Central memory CD8-positive, alpha-beta T cell (primary cell): ENCODE results near the gene SDK2.

Experiments used
- ATAC-seq: fragments of 150-1000 bp; cut with Tn5 transposase; replicated peaks from 2 replicates; pipeline ENCODE4 v1.10.0; 2022; ENCODE audit warnings: mild to moderate bottlenecking, moderate FRiP score, moderate number of reproducible peaks; ENCODE audit not compliant: poor library complexity, severe bottlenecking; ENCODE audit errors: extremely low read depth
- DNase-seq, 2 donors: peaks; one replicate each; pipeline ENCODE4 v3.0.0; 2021; ENCODE audit warnings: low spot score in 2 of 2
- H3K27ac Mint-ChIP-seq: one replicate; pipeline ENCODE4 v1.8.0; 2022; ENCODE audit warnings: low read depth, mild to moderate bottlenecking, moderate library complexity, mixed read lengths
- H3K27me3 Mint-ChIP-seq: one replicate; pipeline ENCODE4 v1.8.0; 2022; ENCODE audit warnings: mixed read lengths
- H3K36me3 Mint-ChIP-seq: one replicate; pipeline ENCODE4 v1.8.0; 2022; ENCODE audit warnings: mild to moderate bottlenecking, moderate library complexity, mixed read lengths; ENCODE audit not compliant: insufficient read depth
- H3K4me1 Mint-ChIP-seq: one replicate; pipeline ENCODE4 v1.8.0; 2022; ENCODE audit warnings: mixed read lengths
- H3K4me3 Mint-ChIP-seq: one replicate; pipeline ENCODE4 v1.8.0; 2022; ENCODE audit warnings: mild to moderate bottlenecking, moderate library complexity, mixed read lengths
- H3K9me3 Mint-ChIP-seq: one replicate; pipeline ENCODE4 v1.8.0; 2022; ENCODE audit warnings: mixed read lengths

SDK2 gene

DNA sequence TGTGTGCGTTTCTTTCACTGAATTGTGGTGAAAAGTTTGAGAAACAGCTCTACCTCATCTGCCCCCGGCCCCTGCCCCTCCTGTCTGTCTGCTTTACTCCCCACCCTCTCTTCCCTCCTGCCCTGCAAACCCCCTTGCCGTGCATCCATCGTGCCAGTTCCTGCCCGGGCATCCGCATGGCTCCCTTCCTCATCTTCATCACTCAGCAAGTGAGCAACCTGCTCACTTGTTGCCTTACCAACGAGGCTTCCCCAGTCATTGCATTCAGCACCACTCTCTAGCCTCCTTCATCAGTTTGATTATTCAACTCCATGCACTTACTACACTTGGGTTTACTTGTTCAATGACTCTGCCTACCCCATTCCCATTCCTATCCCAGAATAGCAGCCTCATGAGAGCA lies 34.8 kb upstream of the SDK2 start:
- Mint-ChIP-seq H3K4me3 (no peak overlapping the region), H3K4me1 (no peaks in the 10 kb centered on the region), H3K36me3 (no peaks in the 10 kb centered on the region), H3K27ac (no peak overlapping the region), H3K27me3 (peaks cover 37% of the 10 kb centered on the region), H3K9me3 (peaks cover 12% of the 10 kb centered on the region)
- DNase-seq: no peak
- no peak for ATAC-seq

DNA sequence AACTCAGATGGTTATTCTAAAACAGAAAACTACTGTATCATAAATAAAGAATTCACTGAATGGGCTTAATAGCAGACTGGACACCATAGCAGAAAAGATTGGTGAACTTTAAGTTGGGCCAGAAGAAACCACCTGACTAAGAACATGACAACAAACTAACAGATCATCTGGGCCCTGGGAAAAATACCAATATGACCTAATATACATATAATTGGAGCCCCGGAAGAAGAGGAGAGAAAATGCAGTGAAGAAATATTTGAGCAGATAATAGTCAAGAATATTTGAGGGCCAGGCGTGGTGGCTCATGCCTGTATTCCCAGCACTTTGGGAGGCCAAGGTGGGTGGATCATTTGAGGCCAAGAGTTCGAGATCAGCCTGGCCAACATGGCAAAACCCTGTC lies 25.5 kb upstream of the SDK2 start:
- Mint-ChIP-seq H3K4me3 (no peak overlapping the region), H3K4me1 (peaks cover 22% of the 10 kb centered on the region), H3K27ac (no peak overlapping the region), H3K27me3 (peaks cover 37% of the 10 kb centered on the region), H3K9me3 (no peaks in the 10 kb centered on the region), H3K36me3 (peaks cover 2% of the 10 kb centered on the region)
- DNase-seq: no peak
- ATAC-seq: no peak

- no peaks in the 10 kb centered on the region for H3K9me3 Mint-ChIP-seq
- DNase-seq (no peak), ATAC-seq (peak; percentile 71)
- H3K36me3 Mint-ChIP-seq: peaks cover 2% of the 10 kb centered on the region
- peak overlapping the region; percentile 47 for H3K27ac Mint-ChIP-seq
- peaks cover 26% of the 10 kb centered on the region for H3K27me3 Mint-ChIP-seq
- peak overlapping the region; percentile 37 for H3K4me3 Mint-ChIP-seq
- H3K4me1 Mint-ChIP-seq: peaks cover 22% of the 10 kb centered on the region
These were observed 23.1 kb upstream of the SDK2 start for GRCh38 chr17:73667181-73667959.

- Mint-ChIP-seq H3K27me3 (peaks cover 17% of the 10 kb centered on the region), H3K27ac (no peak overlapping the region), H3K4me1 (peaks cover 22% of the 10 kb centered on the region), H3K9me3 (no peaks in the 10 kb centered on the region), H3K4me3 (no peak overlapping the region), H3K36me3 (no peaks in the 10 kb centered on the region)
- DNase-seq (no peak), ATAC-seq (no peak)
These were observed 19.4 kb upstream of the SDK2 start for GRCh38 chr17:73663614-73664013.

- ATAC-seq: no peak
- no peak overlapping the region for H3K4me3 Mint-ChIP-seq
- H3K27ac Mint-ChIP-seq: no peak overlapping the region
- H3K4me1 Mint-ChIP-seq: no peaks in the 10 kb centered on the region
- no peaks in the 10 kb centered on the region for H3K9me3 Mint-ChIP-seq
- no peaks in the 10 kb centered on the region for H3K36me3 Mint-ChIP-seq
- DNase-seq: no peak
- H3K27me3 Mint-ChIP-seq: peaks cover 15% of the 10 kb centered on the region
These were observed 16.1 kb upstream of the SDK2 start for GRCh38 chr17:73660366-73660765.

DNA sequence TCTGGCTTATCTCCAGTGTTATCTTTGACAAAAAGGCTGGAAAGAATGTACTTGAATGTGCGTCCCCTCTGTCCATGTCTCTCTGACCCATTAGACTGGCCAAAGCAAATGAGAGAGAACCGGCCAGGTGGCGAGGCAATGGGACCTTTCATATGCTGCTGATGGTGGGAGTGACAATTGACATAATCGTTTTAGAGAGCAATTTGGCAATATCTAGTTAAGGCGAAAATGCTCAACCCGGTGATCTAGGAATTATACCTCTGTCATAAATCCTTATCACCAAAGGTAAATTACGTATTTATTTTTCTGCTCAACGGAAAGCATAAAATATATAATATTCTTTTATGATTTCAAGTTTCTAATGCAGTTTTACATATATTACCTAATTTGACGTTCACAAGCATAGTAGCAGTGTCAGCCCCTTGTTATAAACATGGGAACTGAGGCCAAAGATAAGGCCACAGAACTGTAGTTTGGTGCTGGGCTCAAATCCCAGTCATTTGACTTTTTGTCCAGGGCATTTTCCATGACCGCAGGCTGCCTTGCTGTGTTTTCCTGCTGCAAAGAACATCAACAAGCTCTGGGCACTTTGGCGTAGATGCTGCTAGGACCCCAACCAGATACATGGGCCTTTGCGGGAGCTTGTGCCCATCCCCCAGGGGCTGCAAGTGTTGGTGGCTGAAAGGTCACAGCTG lies 14.7 kb upstream of the SDK2 start:
- no peak for ATAC-seq
- no peak overlapping the region for H3K27ac Mint-ChIP-seq

GRCh38 chr17:73657473-73658116 lies 13.3 kb upstream of the SDK2 start:
- Mint-ChIP-seq H3K9me3 (peaks cover 12% of the 10 kb centered on the region), H3K27me3 (peaks cover 24% of the 10 kb centered on the region), H3K4me3 (no peak overlapping the region), H3K4me1 (no peaks in the 10 kb centered on the region), H3K36me3 (no peaks in the 10 kb centered on the region), H3K27ac (no peak overlapping the region)
- DNase-seq (no peak), ATAC-seq (no peak)

More for the DNA sequence above, 14.7 kb upstream of the SDK2 start:
- Mint-ChIP-seq H3K27me3 (peaks cover 24% of the 10 kb centered on the region), H3K4me1 (no peaks in the 10 kb centered on the region), H3K4me3 (no peak overlapping the region), H3K36me3 (no peaks in the 10 kb centered on the region), H3K9me3 (peaks cover 6% of the 10 kb centered on the region)
- no peak for DNase-seq

DNA sequence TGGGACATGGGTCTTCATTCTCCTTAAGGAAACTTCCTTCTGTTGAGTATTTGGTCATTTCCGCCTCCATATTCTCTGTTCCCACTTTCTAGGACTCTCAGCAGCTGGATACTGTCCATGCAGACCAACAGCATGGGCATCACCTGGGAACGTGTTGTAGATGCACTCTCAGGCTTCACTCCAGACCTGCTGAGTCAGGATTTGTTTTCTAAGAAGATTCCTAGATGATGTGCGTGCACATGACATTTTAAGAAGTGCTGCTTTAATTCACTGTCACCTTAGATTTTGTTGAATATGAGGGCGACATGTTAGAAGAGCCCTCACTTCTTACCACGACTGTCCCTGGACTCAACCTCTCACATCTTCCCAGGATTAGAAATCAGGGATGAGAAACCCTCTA lies 10.0 kb upstream of the SDK2 start:
- Mint-ChIP-seq H3K36me3 (no peaks in the 10 kb centered on the region), H3K27me3 (peaks cover 35% of the 10 kb centered on the region), H3K27ac (no peak overlapping the region), H3K4me1 (no peaks in the 10 kb centered on the region), H3K9me3 (peaks cover 12% of the 10 kb centered on the region), H3K4me3 (no peak overlapping the region)
- ATAC-seq (no peak), DNase-seq (no peak)

- Mint-ChIP-seq H3K27ac (no peak overlapping the region), H3K36me3 (no peaks in the 10 kb centered on the region), H3K4me1 (no peaks in the 10 kb centered on the region), H3K27me3 (peaks cover 35% of the 10 kb centered on the region), H3K9me3 (peaks cover 12% of the 10 kb centered on the region), H3K4me3 (no peak overlapping the region)
- no peak for ATAC-seq
- DNase-seq: no peak
These were observed 9.6 kb upstream of the SDK2 start for GRCh38 chr17:73653810-73654209.

GRCh38 chr17:73652886-73653480 lies 8.7 kb upstream of the SDK2 start:
- H3K36me3 Mint-ChIP-seq: no peaks in the 10 kb centered on the region
- H3K9me3 Mint-ChIP-seq: peaks cover 12% of the 10 kb centered on the region
- H3K4me3 Mint-ChIP-seq: no peak overlapping the region
- ATAC-seq: no peak
- no peaks in the 10 kb centered on the region for H3K4me1 Mint-ChIP-seq
- H3K27me3 Mint-ChIP-seq: peaks cover 41% of the 10 kb centered on the region
- no peak for DNase-seq
- H3K27ac Mint-ChIP-seq: no peak overlapping the region

GRCh38 chr17:73650617-73651200 lies 6.5 kb upstream of the SDK2 start:
- Mint-ChIP-seq H3K36me3 (no peaks in the 10 kb centered on the region), H3K27ac (no peak overlapping the region), H3K4me1 (no peaks in the 10 kb centered on the region), H3K4me3 (no peak overlapping the region), H3K9me3 (peaks cover 12% of the 10 kb centered on the region), H3K27me3 (peaks cover 55% of the 10 kb centered on the region)
- DNase-seq (no peak), ATAC-seq (no peak)

DNA sequence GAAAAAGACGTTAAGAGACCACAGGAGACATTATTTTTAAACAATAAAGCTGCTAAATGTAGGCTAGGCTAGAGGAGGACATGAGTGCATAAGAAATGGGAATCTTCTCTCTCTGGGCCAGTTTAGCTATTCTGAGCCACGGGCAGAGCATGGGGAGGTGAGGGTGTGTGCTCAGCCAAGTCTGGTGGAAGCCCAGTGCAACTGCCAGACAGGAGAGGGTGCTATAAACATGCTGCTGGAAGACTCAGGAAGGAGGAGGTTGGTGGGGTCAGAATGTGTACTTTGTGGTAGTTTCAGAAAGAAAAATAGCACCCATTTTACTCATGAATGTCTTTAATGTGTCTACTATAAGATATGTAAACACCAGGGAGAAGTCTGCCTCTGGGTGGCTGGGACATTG lies 5.9 kb upstream of the SDK2 start:
- Mint-ChIP-seq H3K4me1 (no peaks in the 10 kb centered on the region), H3K27ac (no peak overlapping the region), H3K4me3 (no peak overlapping the region), H3K9me3 (peaks cover 11% of the 10 kb centered on the region), H3K36me3 (no peaks in the 10 kb centered on the region), H3K27me3 (peaks cover 54% of the 10 kb centered on the region)
- no peak for ATAC-seq
- DNase-seq: no peak
